Measurements from ENCODE around the gene ACOX3. TPM values are rescaled to one million over a fixed set of nuclear protein-coding genes. Genes with fewer than 3 reads are reported as not detected.
"Not testable (repeated sequence)": the region's sequence is repeated elsewhere in the genome, so short reads cannot be mapped to it uniquely, and the experiment has no call there.

The ACOX3 gene
- total and polyA plus RNA-seq, 4 donors: 11.4 to 24.6 (median 13.6) TPM

GRCh38 chr4:8349236-8349635 is 91.3 kb downstream of the ACOX3 start:
- not testable (repeated sequence) for H3K36me3 ChIP-seq (ENCODE audit: control insufficient read depth in 4 of 4, insufficient read depth in 3 of 4, low read depth in 1 of 4, low read length in 3 of 4); H3K27me3 ChIP-seq (ENCODE audit: control insufficient read depth in 4 of 4, insufficient read depth in 4 of 4, low read length in 3 of 4); H3K9ac ChIP-seq (ENCODE audit: low read depth in 1 of 2, low read length in 2 of 2); H3K4me1 ChIP-seq (ENCODE audit: control insufficient read depth in 4 of 4, insufficient read depth in 4 of 4, low read length in 3 of 4); H3K27ac ChIP-seq (ENCODE audit: low read depth in 1 of 2, low read length in 2 of 2); H3K4me3 ChIP-seq (ENCODE audit: low read depth in 1 of 3, low read length in 3 of 3); H3K9me3 ChIP-seq (ENCODE audit: control insufficient read depth in 4 of 4, low read length in 3 of 4); DNase-seq (ENCODE audit: low spot score)
- 90% methylated on average over 11 of the region's 11 CpGs for WGBS

GRCh38 chr4:8348071-8348470 is 92.5 kb downstream of the ACOX3 start:
- DNase-seq (ENCODE audit: low spot score): no peak

More at GRCh38 chr4:8348071-8348470, 92.5 kb downstream of the ACOX3 start:
- 63% methylated on average over 6 of the region's 6 CpGs for WGBS
- Histone ChIP-seq H3K36me3 (ENCODE audit: control insufficient read depth in 4 of 4, insufficient read depth in 3 of 4, low read depth in 1 of 4, low read length in 3 of 4) (no peaks in the 10 kb centered on the region), H3K27ac (ENCODE audit: low read depth in 1 of 2, low read length in 2 of 2) (no peak overlapping the region), H3K4me3 (ENCODE audit: low read depth in 1 of 3, low read length in 3 of 3) (no peak overlapping the region), H3K27me3 (ENCODE audit: control insufficient read depth in 4 of 4, insufficient read depth in 4 of 4, low read length in 3 of 4) (no peaks in the 10 kb centered on the region), H3K9me3 (ENCODE audit: control insufficient read depth in 4 of 4, low read length in 3 of 4) (no peaks in the 10 kb centered on the region), H3K9ac (ENCODE audit: low read depth in 1 of 2, low read length in 2 of 2) (no peak overlapping the region), H3K4me1 (ENCODE audit: control insufficient read depth in 4 of 4, insufficient read depth in 4 of 4, low read length in 3 of 4) (no peaks in the 10 kb centered on the region)
- TF ChIP-seq NR2F2 (IDR thresholded peaks at IDR 0.05) (no peak), MAX (IDR thresholded peaks at IDR 0.05) (no peak), EGR1 (IDR thresholded peaks at IDR 0.05; ENCODE audit: low read depth in 2 of 2) (no peak), RXRA (IDR thresholded peaks at IDR 0.05) (no peak), REST (IDR thresholded peaks at IDR 0.05) (no peak), GABPA (IDR thresholded peaks at IDR 0.05 in 1 of 2, conservative IDR thresholded peaks at IDR 0.05 in 1 of 2) (no peak), FOXA1 (IDR thresholded peaks at IDR 0.05) (no peak), YY1 (IDR thresholded peaks at IDR 0.05) (no peak), ATF3 (IDR thresholded peaks at IDR 0.05) (no peak), CTCF (IDR thresholded peaks at IDR 0.05; ENCODE audit: low read depth, low read length, missing input control) (no peak), FOXA2 (IDR thresholded peaks at IDR 0.05) (no peak), TAF1 (conservative IDR thresholded peaks at IDR 0.05) (no peak), RAD21 (IDR thresholded peaks at IDR 0.05) (no peak), SP1 (IDR thresholded peaks at IDR 0.05) (no peak), HNF4A (conservative IDR thresholded peaks at IDR 0.05) (no peak), ZBTB33 (IDR thresholded peaks at IDR 0.05) (no peak), HNF4G (IDR thresholded peaks at IDR 0.05) (no peak), JUND (IDR thresholded peaks at IDR 0.05) (no peak)

All from liver (tissue), 9 donors.